HepG2 (cell line): Measurements from ENCODE around the gene MAP1LC3A.

Experiments
- CCDC6 ChIP-seq: sonication (generic); formaldehyde crosslinking; IDR thresholded peaks from 2 replicates; pipeline ENCODE4 v1.8.1; 2022; ENCODE audit warnings: mild to moderate bottlenecking, missing genetic modification reagents, moderate library complexity
- CTCF ChIP-seq: sonication (generic); formaldehyde crosslinking; IDR thresholded peaks from 2 replicates; pipeline ENCODE4 v1.5.0; 2020; ENCODE audit warnings: mild to moderate bottlenecking, missing genetic modification reagents, moderate library complexity
- HMGXB4 ChIP-seq, 2 experiments: sonication (generic) in 1 of 2; formaldehyde crosslinking in 1 of 2; IDR thresholded peaks; 2 replicates each; pipeline versions ENCODE4 v1.4.0 to v1.6.1; 2018 to 2020; ENCODE audit warnings: missing genetic modification reagents in 2 of 2, borderline replicate concordance in 1 of 2, low read depth in 1 of 2, mild to moderate bottlenecking in 1 of 2, missing biosample characterization in 1 of 2
- SAP130 ChIP-seq: IDR thresholded peaks from 2 replicates; pipeline ENCODE4 v1.6.1; 2016; ENCODE audit warnings: low read depth
- ZBTB4 ChIP-seq: sonication (generic); formaldehyde crosslinking; IDR thresholded peaks from 2 replicates; pipeline ENCODE4 v1.4.0; 2020; ENCODE audit warnings: missing genetic modification reagents, mild to moderate bottlenecking, borderline replicate concordance
- ZFP90 ChIP-seq: sonication (generic); formaldehyde crosslinking; IDR thresholded peaks from 2 replicates; pipeline ENCODE4 v1.8.0; 2022; ENCODE audit warnings: missing genetic modification reagents, mild to moderate bottlenecking, inconsistent platforms, borderline replicate concordance
- ZNF317 ChIP-seq: sonication (generic); formaldehyde crosslinking; IDR thresholded peaks from 2 replicates; pipeline ENCODE4 v1.5.0; 2020; ENCODE audit warnings: mild to moderate bottlenecking, missing genetic modification reagents
- ZNF7 ChIP-seq: IDR thresholded peaks from 2 replicates; pipeline ENCODE4 v1.6.1; 2016; ENCODE audit warnings: missing biosample characterization, missing genetic modification reagents

DNA sequence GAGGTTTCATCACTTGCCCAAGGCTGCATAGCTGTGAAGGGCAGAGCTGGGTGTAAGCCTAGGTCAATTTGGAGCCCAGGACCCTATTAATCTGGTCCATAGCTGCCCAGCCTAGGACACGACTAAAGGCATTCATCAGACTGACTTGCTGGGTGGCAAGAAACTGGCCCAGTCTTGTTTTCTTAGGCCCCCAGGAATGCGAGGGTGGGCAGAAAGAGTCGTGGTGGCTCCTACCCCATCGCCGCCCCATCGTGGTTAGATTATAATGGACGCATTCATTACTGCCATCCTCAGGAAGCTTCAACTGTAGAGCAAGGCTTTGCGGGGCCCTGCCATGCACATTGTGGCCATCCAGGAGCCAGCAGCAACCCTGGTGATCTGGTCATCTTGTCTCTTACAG, 26.2 kb upstream of the MAP1LC3A start:
- no peak for TF ChIP-seq ZFP90 (CRISPR knock-in tag)
- TF ChIP-seq ZBTB4: no peak
- no peak for TF ChIP-seq CCDC6
- no peak for TF ChIP-seq HMGXB4 (CRISPR knock-in tag; IDR thresholded peaks at IDR 0.05; ENCODE audit: borderline replicate concordance in 1 of 2, low read depth in 1 of 2)
- TF ChIP-seq CTCF (CRISPR knock-in tag): no peak
- no peak for TF ChIP-seq SAP130
- no peak for TF ChIP-seq ZNF317 (CRISPR knock-in tag)
- TF ChIP-seq ZNF7 (CRISPR knock-in tag): no peak
